Esophagus squamous epithelium (tissue), 4 donors: ENCODE data around the gene COL18A1.
"Not testable (repeated sequence)": the region's sequence is repeated elsewhere in the genome, so short reads cannot be mapped to it uniquely, and the experiment has no call there.

Source experiments
- CTCF ChIP-seq, 6 experiments: fragments of 450-650 bp in 4 of 6; fragments of 200-600 bp in 2 of 6; sonication (generic) in 2 of 6; IDR thresholded peaks; one replicate each; pipeline ENCODE4 v1.5.1; 2016 to 2019; ENCODE audit warnings: antibody characterized with exemption in 6 of 6, mild to moderate bottlenecking in 4 of 6, moderate library complexity in 4 of 6
- POLR2A ChIP-seq, 4 donors: fragments of 450-650 bp; IDR thresholded peaks; one replicate each; pipeline ENCODE4 v1.6.1; 2017; ENCODE audit warnings: antibody characterized with exemption in 4 of 4, mild to moderate bottlenecking in 4 of 4, moderate library complexity in 3 of 4

DNA sequence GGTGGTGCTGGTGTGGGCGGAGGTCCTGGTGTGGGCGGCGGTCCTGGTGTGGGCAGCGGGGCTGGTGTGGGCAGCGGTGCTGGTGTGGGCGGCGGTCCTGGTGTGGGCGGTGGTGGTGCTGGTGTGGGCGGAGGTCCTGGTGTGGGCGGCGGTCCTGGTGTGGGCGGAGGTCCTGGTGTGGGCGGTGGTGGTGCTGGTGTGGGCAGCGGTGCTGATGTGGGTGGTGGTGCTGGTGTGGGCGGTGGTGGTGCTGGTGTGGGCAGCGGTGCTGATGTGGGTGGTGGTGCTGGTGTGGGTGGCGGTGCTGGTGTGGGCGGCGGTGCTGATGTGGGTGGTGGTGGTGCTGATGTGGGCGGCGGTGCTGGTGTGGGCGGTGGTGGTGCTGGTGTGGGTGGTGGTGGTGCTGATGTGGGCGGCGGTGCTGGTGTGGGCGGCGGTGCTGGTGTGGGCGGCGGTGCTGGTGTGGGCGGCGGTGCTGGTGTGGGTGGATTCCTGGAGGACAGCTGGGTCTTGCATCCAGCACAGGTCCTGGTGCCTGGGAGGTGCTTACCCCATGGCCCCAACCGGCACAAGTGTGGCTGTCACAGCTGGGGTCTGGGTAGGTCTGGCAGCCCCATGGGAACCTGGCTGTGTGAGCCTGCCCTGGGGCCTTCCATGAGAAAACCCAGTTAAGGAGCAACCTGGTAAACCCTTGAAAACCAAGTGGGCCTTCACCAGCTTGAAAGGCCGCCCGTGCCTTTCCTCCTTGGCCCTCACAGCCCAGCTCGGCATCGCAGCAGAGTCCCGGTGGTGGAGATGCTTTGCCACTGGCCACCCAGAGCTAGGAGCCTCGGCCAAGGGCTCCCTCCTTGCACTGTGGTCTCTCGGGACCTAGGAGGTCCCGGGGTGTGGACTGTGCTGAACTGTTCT, 38.0 kb downstream of the COL18A1 start:
- not testable (repeated sequence) for TF ChIP-seq CTCF, POLR2A (IDR thresholded peaks at IDR 0.05)
